Endothelial cell (in vitro differentiated cells): ENCODE measurements around the gene TRUB2. TPM values are rescaled to one million over a fixed set of nuclear protein-coding genes. Genes with fewer than 3 reads are reported as not detected.

Experiments
- DNase-seq: peaks from one replicate; pipeline ENCODE4 v3.0.0; 2021; ENCODE audit warnings: low spot score
- H3K27ac Mint-ChIP-seq: one replicate; pipeline ENCODE4 v1.8.0; 2021; ENCODE audit warnings: mixed read lengths, inconsistent platforms; ENCODE audit not compliant: unreplicated experiment
- H3K27me3 Mint-ChIP-seq: one replicate; pipeline ENCODE4 v1.8.0; 2021; ENCODE audit warnings: mild to moderate bottlenecking, moderate library complexity, mixed read lengths, inconsistent platforms; ENCODE audit not compliant: unreplicated experiment
- H3K36me3 Mint-ChIP-seq: one replicate; pipeline ENCODE4 v1.8.0; 2021; ENCODE audit warnings: mild to moderate bottlenecking, low read depth, mixed read lengths, inconsistent platforms; ENCODE audit not compliant: unreplicated experiment
- H3K4me1 Mint-ChIP-seq: one replicate; pipeline ENCODE4 v1.8.0; 2021; ENCODE audit warnings: mild to moderate bottlenecking, mixed read lengths, inconsistent platforms; ENCODE audit not compliant: unreplicated experiment
- H3K4me3 Mint-ChIP-seq: one replicate; pipeline ENCODE4 v1.8.0; 2021; ENCODE audit warnings: mild to moderate bottlenecking, mixed read lengths, inconsistent platforms; ENCODE audit not compliant: unreplicated experiment
- H3K9me3 Mint-ChIP-seq: one replicate; pipeline ENCODE4 v1.8.0; 2021; ENCODE audit warnings: mixed read lengths, inconsistent platforms; ENCODE audit not compliant: unreplicated experiment
- CTCF ChIP-seq: fragments of 200-600 bp; sonication (generic); IDR thresholded peaks from one replicate; pipeline ENCODE4 v1.5.0; 2021; ENCODE audit warnings: antibody characterized with exemption; ENCODE audit not compliant: unreplicated experiment
- total RNA-seq: library from RNA; stranded (reverse); fragmentation: NEBNext Ultra II Directional; extraction: Animal tissue kit (Norgen Biotek cat#: 25700); gene quantifications from one replicate; pipeline ENCODE4 v1.2.1, GENCODE V29; 2021; ENCODE audit not compliant: unreplicated experiment

Gene TRUB2
- total RNA-seq, 1 donor from 2014 or later = 25.8 TPM

GRCh38 chr9:128294142-128294541 lies 28.1 kb downstream of the TRUB2 start:
- Mint-ChIP-seq H3K27ac (peak overlapping the region; percentile 25), H3K27me3 (peaks cover 2% of the 10 kb centered on the region), H3K4me1 (no peaks in the 10 kb centered on the region), H3K36me3 (no peaks in the 10 kb centered on the region), H3K4me3 (no peak overlapping the region), H3K9me3 (no peaks in the 10 kb centered on the region)
- DNase-seq = no peak
- TF ChIP-seq CTCF = no peak

DNA sequence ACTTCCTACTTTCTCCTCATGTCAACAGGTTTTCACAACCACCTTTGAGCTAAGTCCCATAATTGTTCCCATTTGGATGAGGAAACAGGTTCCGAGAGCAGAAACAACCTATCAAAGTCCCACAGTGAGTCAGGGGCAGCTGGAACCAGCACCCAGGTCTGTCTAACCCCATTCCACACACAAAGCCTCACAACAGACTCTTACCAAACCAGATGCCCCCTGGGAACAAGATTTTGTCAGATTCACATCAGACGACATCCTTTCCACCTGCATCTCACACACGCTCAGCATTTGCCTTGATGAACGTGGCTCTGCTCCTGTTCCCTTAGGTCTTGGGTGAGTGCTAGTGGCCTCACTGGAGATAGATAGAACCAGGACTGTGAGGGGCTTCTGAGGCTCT lies 29.2 kb downstream of the TRUB2 start:
- Mint-ChIP-seq H3K4me3 (no peak overlapping the region), H3K36me3 (peaks cover 3% of the 10 kb centered on the region), H3K27me3 (peaks cover 2% of the 10 kb centered on the region), H3K9me3 (no peaks in the 10 kb centered on the region), H3K27ac (no peak overlapping the region), H3K4me1 (no peaks in the 10 kb centered on the region)
- DNase-seq = no peak
- TF ChIP-seq CTCF = no peak

DNA sequence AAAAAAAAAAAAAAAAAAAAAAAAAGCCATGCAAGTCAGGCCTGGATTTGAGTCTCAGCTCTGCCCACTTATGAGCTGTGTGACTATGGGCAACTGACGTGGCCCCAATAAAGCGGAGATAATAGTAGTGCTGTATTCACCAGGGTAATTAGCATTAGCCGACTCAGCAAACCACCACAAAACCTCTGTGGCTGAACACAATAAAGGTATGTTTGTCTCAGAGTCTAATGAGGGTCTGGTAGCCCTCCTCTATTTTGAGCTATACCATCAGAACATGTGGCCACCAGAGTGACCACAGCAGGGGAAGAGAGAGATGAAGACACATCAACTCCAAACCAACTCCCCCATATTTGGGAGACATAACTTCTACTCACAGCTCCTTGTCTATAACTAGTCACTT lies 30.2 kb downstream of the TRUB2 start:
- H3K36me3 Mint-ChIP-seq = peaks cover 3% of the 10 kb centered on the region
- H3K4me1 Mint-ChIP-seq = no peaks in the 10 kb centered on the region
- no peak overlapping the region for H3K4me3 Mint-ChIP-seq
- no peaks in the 10 kb centered on the region for H3K9me3 Mint-ChIP-seq
- no peak for TF ChIP-seq CTCF
- no peak for DNase-seq
- no peak overlapping the region for H3K27ac Mint-ChIP-seq
- peaks cover 2% of the 10 kb centered on the region for H3K27me3 Mint-ChIP-seq

DNA sequence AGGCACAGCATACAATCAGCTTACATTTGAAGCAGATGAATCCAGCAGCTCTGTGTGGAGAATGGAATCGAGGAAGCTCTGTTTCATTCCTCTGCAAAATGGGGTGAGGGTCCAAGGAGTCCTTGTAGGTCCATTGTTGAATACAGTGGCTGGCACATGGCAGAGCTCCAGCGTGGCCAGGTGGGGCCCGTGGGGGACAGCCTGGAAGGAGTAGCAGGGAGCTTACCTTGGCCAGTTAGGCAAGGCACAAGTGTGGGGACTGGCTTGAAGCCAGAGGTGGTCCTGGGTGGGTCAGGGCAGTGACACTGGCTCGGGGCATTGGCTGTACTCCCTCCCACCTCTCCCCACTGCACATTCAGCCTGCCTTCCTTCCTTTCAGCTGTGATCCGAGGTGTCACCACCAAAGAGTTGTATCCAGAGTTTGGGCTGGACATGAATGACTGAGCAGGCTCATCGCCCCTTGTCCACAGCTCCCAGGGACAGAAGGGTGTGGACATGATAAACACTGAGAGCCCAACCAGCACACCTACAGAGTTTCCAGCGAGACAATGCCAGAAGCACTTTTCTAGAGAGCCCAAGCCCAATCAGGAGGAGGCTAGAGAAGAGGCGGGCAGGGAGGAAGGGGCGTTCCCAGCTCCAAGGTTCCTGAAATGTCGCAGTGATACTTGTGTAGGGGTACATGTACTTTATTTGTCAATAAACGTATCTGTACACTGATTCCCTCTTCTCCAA lies 33.8 kb downstream of the TRUB2 start:
- no peak for TF ChIP-seq CTCF
- peaks cover 3% of the 10 kb centered on the region for H3K4me1 Mint-ChIP-seq
- H3K9me3 Mint-ChIP-seq = no peaks in the 10 kb centered on the region
- no peak overlapping the region for H3K27ac Mint-ChIP-seq
- H3K27me3 Mint-ChIP-seq = no peaks in the 10 kb centered on the region
- H3K4me3 Mint-ChIP-seq = no peak overlapping the region
- DNase-seq = no peak
- H3K36me3 Mint-ChIP-seq = peaks cover 7% of the 10 kb centered on the region

- Mint-ChIP-seq H3K4me3 (no peak overlapping the region), H3K4me1 (peaks cover 6% of the 10 kb centered on the region), H3K27me3 (peaks cover 2% of the 10 kb centered on the region), H3K36me3 (peaks cover 9% of the 10 kb centered on the region), H3K9me3 (no peaks in the 10 kb centered on the region), H3K27ac (no peak overlapping the region)
- TF ChIP-seq CTCF = no peak
- DNase-seq = no peak
These were observed 35.8 kb downstream of the TRUB2 start for GRCh38 chr9:128286440-128286839.
